Sciatic nerve (tissue), 2 donors: ENCODE results near the gene SON. TPM values are rescaled to one million over a fixed set of nuclear protein-coding genes. Genes with fewer than 3 reads are reported as not detected.
A peak's percentile ranks its signal among the peaks of the same experiment; 100 is the strongest.
"Not testable (repeated sequence)": the region's sequence is repeated elsewhere in the genome, so short reads cannot be mapped to it uniquely, and the experiment has no call there.

Source experiments
- ATAC-seq: fragments of 200-7000 bp; cut with Tn5 transposase; one replicate; pipeline ENCODE4 v1.9.1; 2020; ENCODE audit warnings: mild to moderate bottlenecking, moderate library complexity
- DNase-seq: peaks from one replicate; pipeline ENCODE4 v3.0.0-alpha.2; 2020; ENCODE audit warnings: low spot score
- intact Hi-C: fragments of 100-400 bp; cut with DNase I; formaldehyde crosslinking; loops from one replicate; pipeline ENCODE4 v1.14.2; 2022
- total RNA-seq: library from RNA; stranded (reverse); fragmentation: NEBNext Ultra II Directional; extraction: Animal tissue kit (Norgen Biotek cat#: 25700); gene quantifications from one replicate; pipeline ENCODE4 v1.2.1, GENCODE V29; 2021
- donor health status: DM: no; HTN: no; CAD: no.
- donor health status: DM: no; HTN: no; CAD: no.

The SON gene
- total RNA-seq = 375 TPM

DNA sequence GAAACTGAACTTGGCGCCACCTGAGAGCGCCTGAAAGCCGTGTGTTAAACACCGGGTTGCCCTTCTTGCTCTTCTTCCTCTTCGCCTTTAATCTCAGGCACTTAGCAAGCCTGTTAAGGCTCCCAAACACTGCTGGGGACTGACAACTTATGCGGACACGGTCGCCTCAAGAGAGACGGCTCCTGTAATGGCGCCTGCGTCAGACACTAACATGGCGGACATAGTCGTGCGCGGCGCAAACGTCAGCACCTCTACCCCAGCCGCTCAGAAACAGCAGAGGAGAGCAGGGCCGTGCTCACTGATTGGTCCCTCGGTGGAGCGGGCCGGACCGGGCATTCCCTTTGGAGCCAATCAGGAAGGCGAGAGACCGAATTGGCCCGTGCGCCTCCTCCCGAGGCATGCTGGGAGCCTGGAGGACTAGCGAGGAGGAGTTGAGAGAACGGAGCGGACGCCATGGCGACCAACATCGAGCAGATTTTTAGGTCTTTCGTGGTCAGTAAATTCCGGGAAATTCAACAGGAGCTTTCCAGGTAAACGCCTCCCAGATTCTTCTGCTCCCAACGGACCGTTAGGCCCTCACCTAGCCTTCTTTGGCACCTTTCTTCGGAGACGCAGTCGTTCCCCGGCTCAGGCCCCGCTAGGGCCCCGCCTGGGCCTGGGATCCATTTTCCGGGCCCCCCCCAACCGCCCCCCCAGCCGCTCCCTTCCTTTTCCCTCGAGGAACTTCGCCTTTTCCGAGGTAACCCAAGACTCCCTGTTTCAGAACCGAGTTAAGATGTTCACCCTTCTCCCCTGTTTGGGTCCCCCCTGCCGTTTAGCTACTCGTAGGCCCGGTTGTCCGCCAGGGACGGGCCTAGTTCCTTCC lies at the start of gene SON:
Gene SON, plus strand, starts transcription at position 399 of the 865 bp plus-strand sequence. Its CDS starts 55 bp downstream, at position 454.
- peak; percentile 99 for ATAC-seq
- intact Hi-C loops = no loop called here
- DNase-seq = peak; percentile 98

- intact Hi-C loops = no loop called here
- ATAC-seq (no peak), DNase-seq (no peak)
Observed at GRCh38 chr21:33493756-33494155, 49.1 kb upstream of the SON start.

DNA sequence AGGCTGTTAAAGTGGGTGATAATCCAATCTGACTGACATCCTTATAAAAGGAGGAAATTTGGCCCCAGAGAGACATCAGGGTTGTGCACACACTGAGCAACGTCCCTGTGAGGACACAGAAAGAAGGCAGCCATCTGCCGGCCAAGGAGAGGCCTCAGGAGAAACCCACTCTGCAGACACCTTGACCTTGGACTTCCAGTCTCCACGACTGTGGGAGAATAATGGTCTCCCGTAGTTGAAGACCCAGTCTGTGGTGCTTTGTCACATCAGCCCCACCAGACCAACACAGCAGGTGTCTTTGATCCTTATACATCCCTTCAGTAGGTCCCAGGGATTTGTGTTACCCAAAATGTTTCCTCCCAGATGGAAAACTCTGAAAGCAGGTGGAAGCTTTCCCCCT lies 47.1 kb upstream of the SON start:
- ATAC-seq (no peak), DNase-seq (no peak)
- intact Hi-C loops = no loop called here

DNA sequence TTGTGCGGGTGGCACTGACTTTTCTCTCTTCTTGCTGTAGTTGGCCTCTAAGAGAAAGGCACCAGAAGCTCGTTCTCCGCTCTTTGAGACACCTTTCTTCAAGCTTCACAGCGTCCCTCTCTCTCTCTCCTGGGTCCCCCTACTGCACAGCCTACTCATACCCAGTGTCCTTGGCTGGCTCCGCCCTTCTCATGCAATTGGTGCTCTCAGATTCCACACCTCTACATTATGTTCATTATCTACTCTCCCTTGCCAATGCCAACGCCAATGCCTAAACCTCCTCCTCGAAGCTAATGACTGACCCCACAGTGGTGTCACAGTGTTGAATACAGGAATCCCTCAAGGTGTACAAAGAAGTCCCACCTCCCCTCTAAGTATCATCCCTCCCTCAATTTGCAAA lies 46.5 kb upstream of the SON start:
- no peak for ATAC-seq
- intact Hi-C loops = no loop called here
- DNase-seq = no peak

- no peak for DNase-seq
- intact Hi-C loops = no loop called here
- ATAC-seq = no peak
Observed at GRCh38 chr21:33505833-33506232, 37.0 kb upstream of the SON start.

GRCh38 chr21:33507003-33507402 lies 35.8 kb upstream of the SON start:
- ATAC-seq, intact Hi-C loops: not testable (repeated sequence)

GRCh38 chr21:33510826-33511225 lies 32.0 kb upstream of the SON start:
- intact Hi-C loops = no loop called here
- ATAC-seq (no peak), DNase-seq (no peak)

More at GRCh38 chr21:33507003-33507402, 35.8 kb upstream of the SON start:
- DNase-seq = not testable (repeated sequence)

DNA sequence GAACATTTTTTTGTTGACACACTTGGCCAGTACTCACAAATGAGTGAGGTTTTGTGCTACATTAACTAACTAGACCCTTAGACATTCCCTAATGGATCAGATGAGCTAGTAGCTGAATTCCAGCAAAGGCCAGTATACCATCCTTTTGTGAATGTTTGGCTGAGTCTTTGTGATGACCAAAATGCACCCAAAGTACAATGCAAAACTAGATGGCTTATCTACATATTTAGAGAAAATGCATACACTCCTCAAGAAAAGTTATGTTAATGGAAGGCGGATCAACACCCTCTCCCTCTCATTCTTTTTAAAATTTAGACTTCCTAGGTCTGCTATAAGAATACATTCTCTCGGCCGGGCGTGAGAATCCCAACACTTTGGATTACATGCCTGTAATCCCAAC lies 31.2 kb upstream of the SON start:
- no peak for ATAC-seq
- intact Hi-C loops = no loop called here
- no peak for DNase-seq

- no peak for DNase-seq
- intact Hi-C loops = no loop called here
- ATAC-seq = no peak
Observed at GRCh38 chr21:33512481-33512880, 30.4 kb upstream of the SON start.

GRCh38 chr21:33514229-33514628 lies 28.6 kb upstream of the SON start:
- ATAC-seq = no peak
- intact Hi-C loops = no loop called here
- DNase-seq = no peak

DNA sequence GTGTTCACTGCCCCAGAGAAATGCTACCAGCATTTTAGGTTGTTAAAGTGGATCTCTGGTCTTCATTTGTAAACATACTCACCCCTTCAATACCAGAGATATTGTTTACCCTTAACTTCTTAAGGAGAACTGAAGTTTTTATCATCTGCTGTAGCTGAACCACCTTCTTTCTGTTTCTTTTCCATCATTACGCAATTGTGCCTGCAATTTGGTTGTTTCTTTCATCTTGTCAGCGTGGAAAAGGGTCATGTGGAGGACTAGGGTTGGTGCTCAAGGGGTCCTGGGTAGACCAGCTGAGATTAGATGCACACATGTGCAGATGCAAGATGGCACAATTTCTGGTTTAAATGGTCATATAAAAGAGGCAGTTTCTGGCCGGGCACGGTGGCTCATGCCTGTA lies 23.9 kb upstream of the SON start:
- DNase-seq = no peak
- intact Hi-C loops = no loop called here
- no peak for ATAC-seq

- intact Hi-C loops = no loop called here
- DNase-seq = no peak
Observed at GRCh38 chr21:33522297-33522952, 20.4 kb upstream of the SON start.

DNA sequence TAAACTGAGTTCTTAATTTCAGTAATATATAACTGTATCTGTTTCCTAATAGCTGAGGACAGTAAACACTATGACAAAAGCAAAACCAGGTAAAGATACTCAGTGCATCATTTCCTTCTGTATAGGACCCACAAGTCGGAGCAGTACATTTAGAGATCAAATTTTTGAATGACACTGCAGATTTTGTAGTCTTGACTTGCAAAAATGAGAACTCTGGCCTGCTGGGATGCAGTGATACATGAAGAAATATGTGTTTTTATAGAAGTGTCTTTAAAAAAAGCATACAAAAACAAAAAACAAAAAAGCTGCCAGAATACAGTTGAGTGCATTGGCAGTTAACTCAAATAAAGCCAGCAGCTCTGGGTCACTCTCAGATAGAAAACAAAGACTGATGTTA lies 19.9 kb upstream of the SON start:
- no peak for ATAC-seq
- intact Hi-C loops = no loop called here
- DNase-seq = no peak

More at GRCh38 chr21:33522297-33522952, 20.4 kb upstream of the SON start:
- no peak for ATAC-seq

DNA sequence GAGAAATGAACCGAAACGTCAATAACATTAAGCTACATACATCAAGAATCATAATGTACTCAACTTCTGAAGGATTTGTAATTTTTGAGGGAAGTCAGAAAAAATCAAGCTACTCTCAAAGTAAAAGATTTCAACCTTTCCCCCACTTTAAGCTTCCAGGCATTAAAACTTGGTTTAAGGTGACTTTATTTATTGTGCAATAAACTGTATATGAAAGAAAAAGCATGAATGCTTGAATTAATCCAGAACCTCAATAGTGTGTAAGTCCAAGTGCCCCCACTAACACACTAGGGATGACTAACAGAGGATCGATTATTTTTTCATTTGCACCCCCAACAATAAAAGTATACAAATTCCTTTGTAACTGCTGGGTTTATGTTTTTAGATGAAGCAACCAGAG lies 11.8 kb upstream of the SON start:
- no peak for DNase-seq
- intact Hi-C loops = no loop called here
- ATAC-seq = no peak

GRCh38 chr21:33537212-33537611 lies 5.6 kb upstream of the SON start:
- intact Hi-C loops = no loop called here
- DNase-seq = no peak
- ATAC-seq = no peak

GRCh38 chr21:33539616-33540015 lies 3.2 kb upstream of the SON start:
- intact Hi-C loops = no loop called here
- ATAC-seq (no peak), DNase-seq (no peak)

- intact Hi-C loops = no loop called here
- ATAC-seq (no peak), DNase-seq (no peak)
Observed at GRCh38 chr21:33540711-33541104, 2.1 kb upstream of the SON start.

GRCh38 chr21:33541105-33541711 lies 1.6 kb upstream of the SON start:
- intact Hi-C loops = no loop called here
- DNase-seq (no peak), ATAC-seq (no peak)

DNA sequence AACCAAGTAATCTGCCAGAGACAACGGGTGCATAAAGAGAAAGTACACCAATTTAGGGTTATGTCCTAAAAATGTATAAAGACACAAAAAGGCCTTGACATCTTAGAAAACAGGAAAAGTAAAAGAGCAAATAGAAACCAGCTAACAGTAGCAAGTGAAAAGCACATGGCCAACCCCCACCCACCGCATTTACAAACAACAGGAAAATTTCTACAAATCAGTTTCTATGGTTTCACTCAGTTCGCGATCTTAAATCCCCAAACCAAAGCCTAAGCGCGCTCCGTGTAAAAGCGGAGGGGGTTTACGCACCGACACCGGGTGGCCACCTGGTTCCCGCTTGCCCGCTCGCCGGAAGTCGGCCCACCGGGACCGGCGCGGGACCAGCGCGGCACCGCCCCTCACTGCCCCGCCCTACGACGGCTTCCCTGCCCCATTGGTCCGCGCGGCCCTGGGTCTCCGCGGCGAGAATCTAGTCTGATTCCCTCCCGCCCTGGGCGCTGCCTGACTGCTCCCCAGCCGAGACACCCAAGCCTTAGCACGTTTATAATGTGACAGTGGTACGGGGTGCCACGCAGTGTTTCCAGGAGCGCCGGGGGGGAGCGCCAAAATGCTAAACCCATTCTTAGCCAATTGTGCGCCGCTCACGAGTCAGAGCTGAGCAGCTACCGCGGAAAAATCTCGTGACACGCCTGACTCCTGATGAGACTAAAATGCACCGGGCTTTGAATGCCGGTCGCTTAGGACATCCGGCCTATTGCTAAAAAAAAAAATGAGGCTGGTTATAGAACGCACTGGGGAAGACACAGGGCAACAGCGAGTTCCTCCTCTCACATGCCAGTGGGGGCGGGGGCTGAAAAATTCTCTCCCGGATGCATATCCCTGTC lies 840 bp upstream of the SON start, which contains the start of gene GART:
Gene GART, minus strand, starts transcription at position 362 of the 884 bp plus-strand sequence. CDS start 2,802 bp downstream, outside the sequence.
- intact Hi-C loops = no loop called here
- DNase-seq (peak; percentile 91), ATAC-seq (peak; percentile 92)
